Stimulated activated CD4-positive, alpha-beta T cell treated with anti-CD3 and anti-CD28 coated beads, TNF-alpha, amount 100 ng/mL, for 48 hours (primary cell): ENCODE data around the gene SPON1.

Experiments
- DNase-seq, 3 donors: peaks; one replicate each; pipeline ENCODE4 v3.0.0-alpha.2; 2020; ENCODE audit warnings: low read depth in 3 of 3

The SPON1 gene

GRCh38 chr11:14036469-14036868, 73.9 kb downstream of the SPON1 start:
- DNase-seq = no peak

- no peak for DNase-seq
These were observed 78.5 kb downstream of the SPON1 start for GRCh38 chr11:14041040-14041439.

- DNase-seq = no peak
These were observed 79.0 kb downstream of the SPON1 start for GRCh38 chr11:14041565-14041964.

- DNase-seq = no peak
These were observed 80.4 kb downstream of the SPON1 start for GRCh38 chr11:14042686-14043465.

GRCh38 chr11:14044916-14045315, 82.4 kb downstream of the SPON1 start:
- no peak for DNase-seq

- DNase-seq = no peak
These were observed 82.9 kb downstream of the SPON1 start for GRCh38 chr11:14045417-14045816.

GRCh38 chr11:14052198-14052597, 89.7 kb downstream of the SPON1 start:
- no peak for DNase-seq

- no peak for DNase-seq
These were observed 91.9 kb downstream of the SPON1 start for GRCh38 chr11:14054116-14055107.

- no peak for DNase-seq
These were observed 93.4 kb downstream of the SPON1 start for GRCh38 chr11:14055936-14056335.

- no peak for DNase-seq
These were observed 95.5 kb downstream of the SPON1 start for GRCh38 chr11:14058061-14058460.

- no peak for DNase-seq
These were observed 97.0 kb downstream of the SPON1 start for GRCh38 chr11:14059491-14059890.

GRCh38 chr11:14061721-14062120, 99.2 kb downstream of the SPON1 start:
- DNase-seq = no peak

- DNase-seq = peak in 1 of 3 donors; percentile 1
These were observed 102.6 kb downstream of the SPON1 start for GRCh38 chr11:14065141-14065540.

GRCh38 chr11:14065681-14066080, 103.2 kb downstream of the SPON1 start:
- DNase-seq = no peak

- DNase-seq = no peak
These were observed 105.2 kb downstream of the SPON1 start for GRCh38 chr11:14067686-14068085.

GRCh38 chr11:14070896-14071295, 108.4 kb downstream of the SPON1 start:
- DNase-seq = no peak

GRCh38 chr11:14073849-14074476, 111.4 kb downstream of the SPON1 start:
- DNase-seq = no peak

GRCh38 chr11:14075118-14076078, 112.9 kb downstream of the SPON1 start:
- DNase-seq = peak; percentile 16 to 41 (median 41)

GRCh38 chr11:14079011-14079410, 116.5 kb downstream of the SPON1 start:
- no peak for DNase-seq

GRCh38 chr11:14079797-14080196, 117.3 kb downstream of the SPON1 start:
- no peak for DNase-seq
